Uterus (tissue), 4 donors: ENCODE results near the gene GTF2H2C. TPM values are rescaled to one million over a fixed set of nuclear protein-coding genes. Genes with fewer than 3 reads are reported as not detected.
A peak's percentile ranks its signal among the peaks of the same experiment; 100 is the strongest.
"Not testable (repeated sequence)": the region's sequence is repeated elsewhere in the genome, so short reads cannot be mapped to it uniquely, and the experiment has no call there.

Experiments
- DNase-seq, 2 donors: peaks; one replicate each; pipeline ENCODE4 v3.0.0-alpha.2; 2019 to 2020
- H3K27ac ChIP-seq, 2 donors: fragments of 200-600 bp; sonication (generic); 1 replicate in 1 of 2; 2 replicates in 1 of 2; pipeline ENCODE4 v1.5.1; 2016 to 2018
- H3K27me3 ChIP-seq, 2 donors: fragments of 200-600 bp; sonication (generic); one replicate each; pipeline ENCODE4 v1.5.1; 2018 to 2019; ENCODE audit warnings: control low read depth in 1 of 2
- H3K36me3 ChIP-seq, 2 donors: fragments of 200-600 bp; sonication (generic); one replicate each; pipeline ENCODE4 v1.5.1; 2019; ENCODE audit warnings: control low read depth in 1 of 2
- H3K4me1 ChIP-seq, 2 donors: fragments of 200-600 bp; sonication (generic); one replicate each; pipeline ENCODE4 v1.5.1; 2018 to 2019; ENCODE audit warnings: control low read depth in 1 of 2
- H3K4me3 ChIP-seq, 2 donors: fragments of 200-600 bp; sonication (generic); 1 replicate in 1 of 2; 2 replicates in 1 of 2; pipeline ENCODE4 v1.5.1; 2018 to 2019; ENCODE audit warnings: mild to moderate bottlenecking in 1 of 2
- H3K9me3 ChIP-seq, 2 donors: fragments of 200-600 bp; sonication (generic); one replicate each; pipeline ENCODE4 v1.5.1; 2019; ENCODE audit warnings: control low read depth in 1 of 2
- POLR2A ChIP-seq, 2 donors: fragments of 450-650 bp; IDR thresholded peaks; one replicate each; pipeline ENCODE4 v1.6.1; 2016; ENCODE audit warnings: antibody characterized with exemption in 2 of 2, mild to moderate bottlenecking in 1 of 2, moderate library complexity in 1 of 2
- intact Hi-C: fragments of 100-400 bp; cut with DNase I; formaldehyde crosslinking; loops from one replicate; pipeline ENCODE4 v1.15.1; 2023; ENCODE audit warnings: low total_unique reads
- total RNA-seq, 4 donors: library from RNA; depleted of rRNA in 3 of 4; stranded (reverse); fragments of >200 nt in 3 of 4; gene quantifications; one replicate each; pipeline versions ENCODE4 v1.1.0 to v1.2.4, GENCODE V29; 2014 to 2023
- TF ChIP-seq, protein P1 (sequence below), 4 experiments: fragments of 200-600 bp in 2 of 4; fragments of 450-650 bp in 2 of 4; sonication (generic) in 2 of 4; IDR thresholded peaks; one replicate each; pipeline ENCODE4 v1.5.1; 2016 to 2019; ENCODE audit warnings: antibody characterized with exemption in 4 of 4, mild to moderate bottlenecking in 2 of 4, moderate library complexity in 1 of 4
- donor health status: DM: yes; HTN: yes; CAD: no.

Gene GTF2H2C
- total RNA-seq, 4 donors from 2014 or later, result 4.9 to 80.9 (median 26.6) TPM

DNA sequence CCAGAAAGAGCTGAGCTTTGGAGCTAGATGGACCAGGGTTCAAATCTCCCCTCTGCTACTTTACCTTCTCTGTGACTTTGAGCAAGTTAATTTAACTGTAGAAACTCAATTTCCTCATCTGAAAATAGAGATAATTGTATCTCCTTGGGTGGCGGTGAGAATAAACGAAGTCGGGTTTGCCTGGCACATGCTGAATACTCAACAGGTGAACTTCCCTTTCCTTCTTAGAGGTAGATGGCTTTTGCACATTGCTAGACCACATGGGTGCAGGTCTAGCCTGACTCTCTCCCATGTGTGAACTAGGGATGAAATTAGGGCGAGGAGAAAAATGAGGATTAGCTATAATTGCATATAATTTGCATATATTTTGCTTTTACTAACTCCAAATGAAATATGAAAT is 31.4 kb upstream of the GTF2H2C start:
- no peaks in the 10 kb centered on the region for H3K27me3 ChIP-seq
- no peak overlapping the region for H3K27ac ChIP-seq
- intact Hi-C loops, result no loop called here
- no peak for DNase-seq
- TF ChIP-seq, protein P1, sequence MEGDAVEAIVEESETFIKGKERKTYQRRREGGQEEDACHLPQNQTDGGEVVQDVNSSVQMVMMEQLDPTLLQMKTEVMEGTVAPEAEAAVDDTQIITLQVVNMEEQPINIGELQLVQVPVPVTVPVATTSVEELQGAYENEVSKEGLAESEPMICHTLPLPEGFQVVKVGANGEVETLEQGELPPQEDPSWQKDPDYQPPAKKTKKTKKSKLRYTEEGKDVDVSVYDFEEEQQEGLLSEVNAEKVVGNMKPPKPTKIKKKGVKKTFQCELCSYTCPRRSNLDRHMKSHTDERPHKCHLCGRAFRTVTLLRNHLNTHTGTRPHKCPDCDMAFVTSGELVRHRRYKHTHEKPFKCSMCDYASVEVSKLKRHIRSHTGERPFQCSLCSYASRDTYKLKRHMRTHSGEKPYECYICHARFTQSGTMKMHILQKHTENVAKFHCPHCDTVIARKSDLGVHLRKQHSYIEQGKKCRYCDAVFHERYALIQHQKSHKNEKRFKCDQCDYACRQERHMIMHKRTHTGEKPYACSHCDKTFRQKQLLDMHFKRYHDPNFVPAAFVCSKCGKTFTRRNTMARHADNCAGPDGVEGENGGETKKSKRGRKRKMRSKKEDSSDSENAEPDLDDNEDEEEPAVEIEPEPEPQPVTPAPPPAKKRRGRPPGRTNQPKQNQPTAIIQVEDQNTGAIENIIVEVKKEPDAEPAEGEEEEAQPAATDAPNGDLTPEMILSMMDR (IDR thresholded peaks at IDR 0.05), result no peak
- no peak for TF ChIP-seq POLR2A (IDR thresholded peaks at IDR 0.05)
- H3K4me3 ChIP-seq, result no peak overlapping the region
- H3K9me3 ChIP-seq, result no peaks in the 10 kb centered on the region
- no peaks in the 10 kb centered on the region for H3K36me3 ChIP-seq
- no peaks in the 10 kb centered on the region for H3K4me1 ChIP-seq

DNA sequence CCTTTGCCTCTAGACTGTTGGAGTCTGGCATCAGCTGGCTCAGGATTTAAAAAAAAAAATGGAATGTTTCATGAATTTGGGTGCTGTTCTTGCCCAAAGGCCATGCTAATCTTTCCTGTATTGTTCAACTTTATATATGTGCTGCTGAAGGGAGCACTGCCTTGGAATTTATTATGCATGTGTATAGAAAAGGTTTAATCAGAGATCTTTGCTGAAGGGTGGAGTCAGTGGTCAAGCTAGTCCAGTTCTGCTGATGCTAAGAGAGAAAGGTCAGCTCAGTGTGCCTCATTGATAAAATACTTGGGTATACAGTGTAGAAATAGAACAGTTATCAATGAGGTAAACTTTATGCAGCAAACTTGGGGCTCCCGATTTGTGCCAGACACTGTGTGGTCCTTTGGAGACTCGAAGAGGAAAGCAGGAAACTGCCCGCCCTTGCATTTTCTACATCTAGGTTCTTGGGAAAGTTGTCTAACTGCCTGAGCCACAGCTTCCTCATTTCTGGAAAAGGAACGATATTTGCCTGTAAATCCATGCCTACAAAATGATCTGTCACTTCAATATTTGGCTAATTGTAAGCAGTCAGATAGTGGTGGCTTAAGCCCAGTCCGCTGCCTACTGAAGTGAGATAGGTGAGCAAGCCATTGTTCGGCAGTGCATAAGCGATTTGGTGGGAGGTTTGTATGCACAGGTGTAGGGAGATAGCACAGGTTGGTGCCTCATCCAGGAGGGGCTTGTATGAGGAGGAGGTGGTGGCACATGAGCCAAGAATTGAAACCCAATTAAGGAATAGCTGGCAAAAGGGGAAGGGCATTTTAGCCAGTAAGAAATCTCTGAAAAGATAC is 29.2 kb upstream of the GTF2H2C start:
- Histone ChIP-seq H3K4me3 (no peak overlapping the region), H3K27me3 (no peaks in the 10 kb centered on the region), H3K4me1 (no peaks in the 10 kb centered on the region), H3K36me3 (no peaks in the 10 kb centered on the region), H3K9me3 (no peaks in the 10 kb centered on the region), H3K27ac (no peak overlapping the region)
- intact Hi-C loops, result no loop called here
- TF ChIP-seq, protein P1 (IDR thresholded peaks at IDR 0.05), result no peak
- TF ChIP-seq POLR2A (IDR thresholded peaks at IDR 0.05), result no peak
- no peak for DNase-seq

- intact Hi-C loops, result no loop called here
- Histone ChIP-seq H3K4me1 (no peaks in the 10 kb centered on the region), H3K36me3 (no peaks in the 10 kb centered on the region), H3K27me3 (no peaks in the 10 kb centered on the region), H3K9me3 (no peaks in the 10 kb centered on the region), H3K27ac (no peak overlapping the region), H3K4me3 (no peak overlapping the region)
- no peak for DNase-seq
- TF ChIP-seq POLR2A (IDR thresholded peaks at IDR 0.05), result no peak
- TF ChIP-seq, protein P1 (IDR thresholded peaks at IDR 0.05), result no peak
Measured at GRCh38 chr5:69531406-69531801, 28.6 kb upstream of the GTF2H2C start.

- H3K9me3 ChIP-seq, H3K4me1 ChIP-seq, DNase-seq, H3K36me3 ChIP-seq, H3K4me3 ChIP-seq, H3K27me3 ChIP-seq, H3K27ac ChIP-seq, intact Hi-C loops: not testable (repeated sequence)
Measured at GRCh38 chr5:69537911-69538310, 22.1 kb upstream of the GTF2H2C start.

DNA sequence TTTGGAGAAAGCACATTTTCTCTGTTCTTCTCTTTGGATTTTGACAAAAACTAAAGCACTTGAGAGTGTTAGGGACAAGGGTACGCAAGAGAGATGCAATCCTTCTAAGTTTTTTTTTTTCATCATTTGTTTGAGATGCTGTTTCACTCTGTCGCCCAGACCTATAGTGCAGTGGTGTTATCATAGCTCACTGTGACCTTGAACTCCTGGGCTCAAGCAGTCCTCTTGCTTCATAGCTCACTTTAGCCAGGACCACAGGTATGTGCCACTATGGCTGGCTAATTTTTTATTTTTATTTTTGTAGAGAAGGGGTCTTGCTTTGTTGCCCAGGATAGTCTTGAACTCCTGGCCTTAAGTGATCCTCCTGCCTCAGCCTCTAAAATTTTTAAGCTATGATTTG is 21.3 kb upstream of the GTF2H2C start:
- intact Hi-C loops, result not testable (repeated sequence)

GRCh38 chr5:69541347-69541746 is 18.6 kb upstream of the GTF2H2C start:
- H3K4me3 ChIP-seq, H3K4me1 ChIP-seq, H3K36me3 ChIP-seq, H3K27me3 ChIP-seq, intact Hi-C loops, H3K9me3 ChIP-seq, DNase-seq, H3K27ac ChIP-seq: not testable (repeated sequence)

More for the DNA sequence above, 21.3 kb upstream of the GTF2H2C start:
- DNase-seq, H3K4me3 ChIP-seq, H3K27me3 ChIP-seq, H3K9me3 ChIP-seq, H3K27ac ChIP-seq, H3K4me1 ChIP-seq, H3K36me3 ChIP-seq: not testable (repeated sequence)

- intact Hi-C loops, H3K9me3 ChIP-seq, H3K36me3 ChIP-seq, H3K4me3 ChIP-seq, H3K4me1 ChIP-seq, H3K27ac ChIP-seq, DNase-seq, H3K27me3 ChIP-seq: not testable (repeated sequence)
Measured at GRCh38 chr5:69542838-69543618, 17.0 kb upstream of the GTF2H2C start.

DNA sequence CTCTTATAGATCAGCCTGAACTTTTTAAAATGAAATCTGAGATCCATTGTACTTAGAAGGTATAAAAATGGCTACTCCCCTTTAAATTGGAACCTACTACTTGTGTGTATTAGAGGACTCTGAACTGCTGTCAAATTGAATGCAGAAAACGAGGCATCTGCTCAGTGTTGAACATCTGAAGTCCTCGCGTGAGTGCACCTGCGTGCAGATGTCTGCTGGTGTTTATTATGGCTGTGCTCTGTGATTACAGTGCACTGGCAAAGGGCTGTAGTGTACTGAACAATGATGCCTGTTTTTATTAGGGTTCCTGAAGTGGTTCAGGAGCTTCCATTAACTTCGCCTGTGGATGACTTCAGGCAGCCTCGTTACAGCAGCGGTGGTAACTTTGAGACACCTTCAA is 15.4 kb upstream of the GTF2H2C start:
- H3K4me1 ChIP-seq, H3K9me3 ChIP-seq, H3K27ac ChIP-seq, DNase-seq, H3K4me3 ChIP-seq, intact Hi-C loops, H3K27me3 ChIP-seq, H3K36me3 ChIP-seq: not testable (repeated sequence)

- H3K4me1 ChIP-seq, intact Hi-C loops, H3K36me3 ChIP-seq, H3K27me3 ChIP-seq, H3K27ac ChIP-seq, H3K9me3 ChIP-seq, DNase-seq: not testable (repeated sequence)
- H3K4me3 ChIP-seq, result peak overlapping the region in 1 of 2 donors; percentile 16
Measured at GRCh38 chr5:69560587-69561431, 818 bp downstream of the GTF2H2C start.
